Measurements from ENCODE around the gene ACBD4. TPM values are rescaled to one million over a fixed set of nuclear protein-coding genes. Genes with fewer than 3 reads are reported as not detected.

ACBD4 gene
- total RNA-seq, 1 donor from 2014 or later: 11.3 TPM

GRCh38 chr17:45114117-45114932 is 21.2 kb upstream of the ACBD4 start:
- TF ChIP-seq CTCF (conservative IDR thresholded peaks at IDR 0.05; ENCODE audit: low read depth, low read length): no peak
- DNase-seq (ENCODE audit: low read depth): no peak
- no peak overlapping the region for H3K4me3 ChIP-seq (ENCODE audit: low read depth, low read length)

GRCh38 chr17:45115015-45115625 is 20.4 kb upstream of the ACBD4 start:
- H3K4me3 ChIP-seq (ENCODE audit: low read depth, low read length): no peak overlapping the region
- TF ChIP-seq CTCF (conservative IDR thresholded peaks at IDR 0.05; ENCODE audit: low read depth, low read length): no peak
- DNase-seq (ENCODE audit: low read depth): no peak

- no peak for TF ChIP-seq CTCF (conservative IDR thresholded peaks at IDR 0.05; ENCODE audit: low read depth, low read length)
- no peak for DNase-seq (ENCODE audit: low read depth)
- H3K4me3 ChIP-seq (ENCODE audit: low read depth, low read length): no peak overlapping the region
Observed at GRCh38 chr17:45115871-45116270, 19.6 kb upstream of the ACBD4 start.

- H3K4me3 ChIP-seq (ENCODE audit: low read depth, low read length): no peak overlapping the region
- DNase-seq (ENCODE audit: low read depth): no peak
- no peak for TF ChIP-seq CTCF (conservative IDR thresholded peaks at IDR 0.05; ENCODE audit: low read depth, low read length)
Observed at GRCh38 chr17:45116434-45117016, 19.0 kb upstream of the ACBD4 start.

GRCh38 chr17:45117334-45117733 is 18.2 kb upstream of the ACBD4 start:
- no peak overlapping the region for H3K4me3 ChIP-seq (ENCODE audit: low read depth, low read length)
- TF ChIP-seq CTCF (conservative IDR thresholded peaks at IDR 0.05; ENCODE audit: low read depth, low read length): no peak
- no peak for DNase-seq (ENCODE audit: low read depth)

GRCh38 chr17:45117848-45118646 is 17.4 kb upstream of the ACBD4 start:
- no peak for TF ChIP-seq CTCF (conservative IDR thresholded peaks at IDR 0.05; ENCODE audit: low read depth, low read length)
- no peak overlapping the region for H3K4me3 ChIP-seq (ENCODE audit: low read depth, low read length)
- no peak for DNase-seq (ENCODE audit: low read depth)

Measured in epithelial cell of proximal tubule (primary cell).